Stimulated activated CD4-positive, alpha-beta T cell treated with anti-CD3 and anti-CD28 coated beads, Interleukin-1b, Interleukin-23, amount 100 ng/mL, for 1 hour (primary cell): ENCODE data around the gene GXYLT2.
"Not testable (repeated sequence)": the region's sequence is repeated elsewhere in the genome, so short reads cannot be mapped to it uniquely, and the experiment has no call there.

ENCODE experiments used
- DNase-seq, 2 donors: peaks; one replicate each; pipeline ENCODE4 v3.0.0-alpha.2; 2020; ENCODE audit warnings: low read depth in 2 of 2

GXYLT2 gene

DNA sequence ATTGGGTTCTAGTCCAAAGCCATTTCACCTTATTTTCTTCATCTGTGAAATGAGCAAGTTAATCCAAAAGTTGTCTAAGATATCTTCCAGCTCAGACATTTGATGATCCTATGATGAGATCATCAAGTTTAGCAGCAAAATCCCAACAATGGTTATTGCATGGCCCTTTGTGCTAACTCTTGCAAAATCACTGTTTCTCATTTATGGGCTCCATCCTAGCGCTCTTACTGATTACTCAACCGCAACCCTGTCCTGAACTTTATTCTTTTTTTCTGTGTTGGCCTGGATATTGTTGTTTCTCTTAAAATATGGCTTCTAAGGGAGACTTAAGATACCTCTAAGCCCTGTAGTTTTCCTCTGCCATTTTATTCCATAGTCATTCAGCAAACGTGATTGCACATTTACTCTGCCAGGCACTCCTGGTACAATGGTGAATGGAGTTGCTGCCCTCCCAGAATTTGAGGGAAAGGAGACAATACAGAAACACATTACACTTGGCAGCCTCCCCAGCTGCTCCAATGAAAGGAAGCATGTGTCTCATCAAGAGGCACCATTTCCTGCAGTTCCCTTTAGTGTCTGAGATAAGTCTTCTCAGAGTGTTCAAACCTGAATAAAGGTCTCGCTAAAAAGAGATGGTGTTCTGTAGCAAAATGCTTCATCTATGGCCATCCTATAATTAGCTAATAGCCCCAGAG lies 4.4 kb downstream of the GXYLT2 start:
- no peak for DNase-seq

DNA sequence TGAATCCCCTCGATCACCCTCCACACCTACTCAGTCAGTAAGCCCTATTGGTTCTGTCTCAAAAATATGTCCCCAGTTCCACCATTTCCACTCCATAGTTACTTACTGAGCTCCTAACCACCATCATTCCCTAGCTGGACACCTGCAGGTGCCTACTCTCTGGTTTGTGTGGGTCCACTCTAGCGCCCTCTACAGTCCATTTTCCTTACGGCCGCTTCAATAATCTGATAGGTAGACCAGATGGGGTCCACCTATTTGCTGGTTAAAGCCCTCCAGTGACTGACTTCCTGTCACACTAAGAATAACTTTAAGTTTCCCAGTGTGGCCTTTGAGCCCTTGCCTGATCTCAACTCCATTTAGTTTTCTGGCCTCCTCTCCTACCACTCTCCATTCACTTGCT lies 5.0 kb downstream of the GXYLT2 start:
- DNase-seq = no peak

DNA sequence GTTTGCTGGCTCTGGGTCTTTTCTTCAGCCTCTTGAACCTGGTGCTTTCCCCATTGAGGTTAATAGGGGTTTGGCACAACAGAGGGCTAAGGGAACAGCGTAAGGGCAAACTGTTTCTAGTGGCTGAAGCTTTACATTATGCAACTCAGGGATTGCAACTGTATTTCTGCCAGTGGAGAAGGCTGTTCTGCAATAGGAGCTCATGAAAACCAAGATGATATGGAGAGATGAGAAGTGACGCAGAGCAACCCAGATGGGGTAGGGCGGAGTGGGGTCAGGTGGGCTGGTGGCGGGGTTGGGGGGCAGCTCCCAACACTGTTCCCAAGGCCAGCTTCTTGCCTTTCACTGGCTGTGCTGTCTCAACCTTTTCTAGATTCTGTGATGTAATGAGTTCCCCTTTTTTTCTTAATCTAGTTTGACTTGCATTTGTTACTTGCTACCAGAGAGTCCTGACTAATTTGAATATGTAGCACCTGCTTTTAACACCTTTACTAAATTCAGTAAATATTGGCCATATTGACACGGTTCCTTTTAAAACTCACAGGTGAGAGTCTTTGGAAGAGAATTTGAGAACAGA lies 7.2 kb downstream of the GXYLT2 start:
- no peak for DNase-seq

DNA sequence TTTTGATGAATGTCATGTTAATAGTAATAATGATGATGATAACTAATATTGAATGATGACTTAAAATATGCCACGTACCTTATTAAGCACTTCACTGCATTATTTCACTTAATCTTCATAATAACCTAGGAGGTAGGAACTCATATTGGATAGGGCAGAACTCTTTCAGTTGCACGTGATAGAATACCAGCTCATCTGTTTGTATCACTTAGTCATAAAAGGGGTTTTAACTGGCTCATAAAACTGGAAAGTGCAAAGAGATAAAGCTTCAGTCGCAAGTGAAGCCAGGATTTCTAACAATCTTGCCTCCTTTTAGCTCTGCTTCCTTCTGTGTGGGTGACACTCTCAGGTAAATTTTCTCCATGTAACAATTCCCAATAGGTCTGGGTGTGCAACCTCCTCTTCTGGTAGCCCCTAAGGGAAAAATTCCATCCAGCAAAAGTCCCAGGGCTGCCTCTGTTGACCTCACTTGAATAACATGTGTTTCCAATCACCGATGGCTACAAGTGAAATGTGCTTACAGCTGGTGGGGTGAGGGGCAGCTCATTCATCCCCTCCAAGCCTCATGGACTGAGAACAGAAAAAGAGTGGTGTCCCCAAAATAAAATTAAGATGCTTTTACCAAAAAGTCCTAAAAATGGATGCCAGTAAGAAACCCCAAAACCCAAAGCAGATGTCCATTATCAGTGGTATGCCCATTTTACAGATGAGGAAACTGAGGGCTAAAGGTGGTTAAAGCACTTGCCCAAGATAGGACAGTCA lies 9.3 kb downstream of the GXYLT2 start:
- DNase-seq = no peak

DNA sequence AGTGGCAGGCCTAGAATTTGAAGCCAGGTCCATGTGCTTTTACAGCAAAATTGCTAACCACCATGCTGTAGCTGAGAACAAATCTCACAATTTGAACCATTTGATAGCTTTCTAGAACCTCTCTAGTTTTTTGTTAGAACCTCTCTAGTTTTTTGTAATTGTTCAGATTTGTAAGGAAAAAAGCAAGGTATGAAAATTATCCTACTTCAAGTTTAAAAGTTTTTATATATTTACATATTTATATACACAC lies 9.8 kb downstream of the GXYLT2 start:
- no peak for DNase-seq

DNA sequence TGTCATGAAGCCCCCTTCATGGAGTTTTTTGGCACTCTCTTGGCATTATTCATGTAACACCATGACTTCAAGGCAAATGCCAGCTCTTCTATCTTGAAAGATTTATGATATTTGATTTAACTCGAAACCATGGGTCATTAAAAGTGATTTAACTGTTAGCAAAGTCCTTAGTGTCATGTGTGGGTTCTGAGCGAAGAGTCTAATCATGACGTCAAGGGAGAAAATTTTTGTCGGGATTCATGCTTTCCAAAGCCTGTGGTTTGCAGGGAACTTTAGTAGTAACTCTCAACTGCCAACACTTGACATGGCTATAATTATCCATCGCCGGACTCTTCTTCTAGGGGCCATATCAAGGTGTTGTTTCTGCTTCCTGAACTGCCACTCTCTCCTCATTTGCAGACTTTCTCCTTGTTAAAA lies 11.5 kb downstream of the GXYLT2 start:
- no peak for DNase-seq

DNA sequence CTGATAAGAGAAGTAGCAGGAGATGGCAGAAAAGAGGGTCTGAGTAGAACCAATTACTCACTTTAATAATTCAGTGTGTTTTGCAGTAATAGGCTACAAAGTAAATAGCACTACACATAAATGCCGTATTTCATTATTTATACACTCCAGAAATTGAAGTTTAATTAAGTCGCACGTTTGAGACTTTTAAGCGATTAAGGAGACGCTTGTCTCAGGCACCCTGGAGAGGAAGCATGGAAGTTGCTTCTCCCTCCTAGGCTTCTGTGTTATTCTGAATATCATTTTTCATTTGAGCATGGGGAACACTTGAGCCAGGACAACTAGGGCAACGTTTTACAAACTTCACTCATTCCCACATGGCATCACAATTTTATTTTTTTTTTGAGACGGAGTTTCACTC lies 12.2 kb downstream of the GXYLT2 start:
- DNase-seq = no peak

DNA sequence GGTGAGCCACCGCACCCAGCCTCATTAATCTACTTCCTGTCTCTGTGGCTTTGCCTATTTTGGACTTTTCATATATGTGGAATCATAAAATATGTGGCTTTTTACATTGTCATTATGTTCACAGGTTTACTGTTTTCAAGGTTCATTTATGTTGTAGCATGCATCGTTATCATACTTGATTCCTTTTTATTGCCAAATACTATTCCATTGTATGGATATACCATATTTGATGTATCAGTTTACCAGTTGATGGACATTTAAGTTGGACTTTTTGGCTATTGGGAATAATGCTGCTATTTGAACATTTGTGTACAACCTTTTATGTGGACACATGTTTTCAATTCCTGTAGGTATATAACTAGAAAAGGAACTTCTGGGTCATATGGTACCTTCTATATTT lies 14.0 kb downstream of the GXYLT2 start:
- no peak for DNase-seq

DNA sequence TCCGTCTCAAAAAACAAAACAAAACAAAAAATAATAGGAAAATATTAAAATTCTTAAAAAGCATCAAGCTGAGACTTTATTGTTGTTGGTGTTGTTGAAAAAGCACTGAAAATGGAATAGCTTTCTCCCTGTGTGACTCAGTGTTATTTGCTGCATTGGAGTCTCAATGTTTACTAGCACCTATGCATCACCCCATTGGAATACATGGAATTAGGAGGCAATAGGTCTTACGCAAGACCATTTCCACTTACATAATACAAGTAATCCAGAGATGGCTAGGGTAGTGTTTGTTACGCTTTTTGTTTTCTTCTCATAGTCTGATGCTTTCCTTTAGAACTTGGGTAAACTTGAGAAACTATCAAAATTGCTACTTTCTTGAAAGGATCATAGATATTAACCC lies 15.2 kb downstream of the GXYLT2 start:
- DNase-seq = no peak

DNA sequence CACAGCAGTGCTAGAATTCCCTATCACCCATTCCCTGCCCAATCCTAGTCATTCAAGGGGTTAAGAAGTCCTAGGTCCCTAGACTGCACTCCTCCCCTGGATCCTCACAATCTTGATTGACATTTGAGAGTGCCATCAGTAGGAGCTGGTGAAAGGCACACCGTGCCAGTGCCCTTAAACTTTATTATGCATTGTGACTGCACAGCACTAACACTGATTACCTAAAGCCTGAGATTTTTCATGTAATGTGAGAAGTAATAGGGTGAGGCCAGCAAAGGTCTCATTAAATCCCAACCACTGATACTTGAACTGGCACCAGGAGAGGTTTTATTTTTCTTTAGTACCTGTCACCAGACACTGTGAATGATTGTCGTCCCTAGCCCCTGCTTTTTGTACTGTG lies 16.3 kb downstream of the GXYLT2 start:
- DNase-seq = no peak

DNA sequence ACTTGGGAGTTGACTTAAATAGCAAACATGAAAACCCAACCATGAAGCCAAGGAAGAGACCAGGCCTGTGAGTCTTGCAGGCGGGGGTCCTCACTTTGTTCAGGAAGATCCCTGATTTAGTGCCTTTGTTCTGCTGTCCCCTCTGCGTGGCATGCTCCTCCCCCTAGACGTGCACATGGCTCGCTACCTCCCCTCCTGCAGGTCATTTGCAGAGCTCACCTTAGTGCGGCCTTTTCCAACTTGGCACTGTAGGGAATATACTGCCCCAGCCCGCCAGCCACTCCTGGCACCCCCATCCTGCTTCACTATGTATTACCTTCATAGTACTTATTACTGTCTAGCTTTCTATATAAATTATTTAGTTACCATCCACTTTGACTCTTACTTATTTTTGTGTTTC lies 18.3 kb downstream of the GXYLT2 start:
- DNase-seq = no peak

DNA sequence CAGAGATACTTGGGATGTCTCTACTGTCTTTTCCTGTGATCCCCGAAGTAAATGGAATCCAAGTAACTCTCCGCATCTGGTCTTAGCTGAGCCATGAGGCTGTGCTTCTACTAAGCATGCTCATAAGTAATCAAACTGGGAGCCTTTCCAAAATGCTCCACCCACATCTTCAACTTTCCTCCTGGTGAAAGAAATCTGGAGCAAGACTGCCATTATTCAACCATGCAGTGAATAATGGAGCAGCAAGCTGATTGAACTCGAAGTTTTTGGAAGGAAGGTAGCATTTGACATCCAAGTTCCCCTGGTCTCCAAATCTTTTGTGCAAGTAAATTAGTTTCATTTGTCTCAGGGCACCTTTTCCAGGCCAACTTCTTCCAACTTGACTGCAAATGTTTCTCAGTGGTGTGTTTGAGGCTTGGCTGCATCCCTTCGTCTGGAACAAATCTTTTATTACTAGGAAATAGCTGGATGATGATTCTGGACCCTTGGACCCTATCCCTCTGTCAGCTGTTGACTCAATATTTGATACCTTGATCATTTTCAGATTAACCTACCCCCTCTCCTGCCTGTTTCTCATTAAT lies 19.4 kb downstream of the GXYLT2 start:
- no peak for DNase-seq

DNA sequence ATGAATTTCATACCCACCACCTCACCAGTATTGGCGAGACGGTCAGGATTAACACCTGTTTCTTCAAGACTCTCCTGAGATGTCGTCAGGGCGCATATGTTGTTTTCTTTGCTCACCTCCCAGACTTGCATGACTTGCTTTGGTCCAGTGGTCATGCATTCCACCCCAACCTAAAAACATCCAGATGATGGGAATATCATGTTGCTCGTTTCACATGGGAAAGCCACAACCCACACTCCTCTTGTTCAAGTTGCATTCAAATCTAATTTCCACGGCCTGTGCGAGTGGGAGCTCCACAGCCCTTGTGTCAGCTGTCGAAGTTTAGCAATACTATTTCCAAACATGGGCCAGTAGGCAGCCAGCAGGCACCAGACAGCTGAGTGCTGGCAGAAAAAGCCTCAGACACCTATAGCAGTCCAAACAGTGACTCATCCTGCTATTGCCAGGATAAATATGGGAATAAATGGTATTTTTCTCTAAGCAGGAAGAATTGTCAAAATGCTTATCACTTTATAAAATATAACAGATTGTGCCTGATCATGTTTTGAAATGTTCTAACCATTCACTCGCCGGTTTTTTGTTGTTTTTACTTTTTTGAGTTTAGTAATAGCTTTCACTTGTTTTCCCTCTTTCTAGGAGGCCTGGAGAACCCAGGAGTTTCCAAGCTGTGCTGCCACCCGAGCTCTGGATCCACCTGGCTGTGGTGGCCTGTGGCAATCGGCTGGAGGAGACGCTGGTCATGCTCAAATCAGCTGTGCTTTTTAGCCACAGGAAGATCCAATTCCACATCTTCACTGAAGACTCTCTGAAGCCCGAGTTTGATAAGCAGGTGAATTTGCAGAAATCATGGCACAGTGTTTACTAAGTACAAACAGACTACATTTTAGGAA lies 20.1 kb downstream of the GXYLT2 start:
- no peak for DNase-seq

DNA sequence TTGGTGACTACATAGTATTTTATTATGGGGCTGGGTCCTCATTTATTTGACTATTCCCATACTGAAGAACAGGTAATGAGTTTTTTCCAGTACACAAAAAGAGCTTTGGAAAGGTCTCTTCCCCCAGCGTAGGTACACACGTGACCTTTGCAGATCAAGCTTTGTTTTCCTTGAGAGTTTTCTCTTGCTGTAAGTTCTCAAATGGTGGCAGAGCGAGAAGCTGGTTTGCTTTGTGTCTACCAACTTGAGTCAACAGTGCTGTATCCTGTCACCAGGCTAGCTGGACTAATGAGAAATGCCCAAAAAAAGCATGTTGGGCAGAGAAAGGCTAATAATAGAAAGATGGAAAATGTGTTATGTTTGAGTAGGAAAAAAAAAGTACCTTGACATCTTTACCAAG lies 21.7 kb downstream of the GXYLT2 start:
- DNase-seq = no peak

DNA sequence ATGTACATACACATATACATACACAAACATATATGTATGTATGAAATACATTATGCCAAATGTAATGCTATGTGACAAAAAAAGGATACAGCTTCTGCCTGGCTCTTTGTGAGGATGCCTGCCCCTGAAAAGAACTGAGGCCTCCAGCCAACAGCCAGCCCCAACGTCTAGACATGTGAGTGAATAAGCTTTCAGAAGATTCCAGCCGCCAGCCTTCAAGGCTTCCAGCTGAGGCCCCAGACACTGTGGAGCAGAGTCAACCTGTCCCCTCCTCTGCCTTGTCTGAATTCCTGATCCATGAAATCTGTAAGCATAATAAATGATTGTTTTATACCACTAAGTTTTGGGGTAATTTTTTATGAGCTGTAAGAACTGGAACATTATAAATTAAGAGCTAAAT lies 24.7 kb downstream of the GXYLT2 start:
- DNase-seq = no peak

DNA sequence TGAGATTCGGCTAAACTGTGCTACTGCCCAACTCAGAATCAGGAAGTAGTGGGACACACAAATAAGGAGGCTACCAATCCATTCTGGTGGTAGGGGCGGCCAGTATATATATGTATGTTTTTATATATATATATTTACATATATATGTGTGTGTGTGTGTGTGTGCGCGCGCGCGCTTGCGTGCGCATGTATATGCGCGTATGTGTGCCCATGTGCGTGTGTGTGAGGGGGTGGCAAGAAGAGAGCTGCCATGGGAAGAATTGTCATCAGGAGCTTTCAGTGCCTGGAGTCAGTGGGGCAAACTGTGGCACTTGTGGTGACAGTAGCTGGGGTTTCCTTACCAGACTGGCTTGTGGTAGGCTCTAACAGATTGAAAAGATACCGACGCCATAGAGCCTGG lies 26.5 kb downstream of the GXYLT2 start:
- no peak for DNase-seq

DNA sequence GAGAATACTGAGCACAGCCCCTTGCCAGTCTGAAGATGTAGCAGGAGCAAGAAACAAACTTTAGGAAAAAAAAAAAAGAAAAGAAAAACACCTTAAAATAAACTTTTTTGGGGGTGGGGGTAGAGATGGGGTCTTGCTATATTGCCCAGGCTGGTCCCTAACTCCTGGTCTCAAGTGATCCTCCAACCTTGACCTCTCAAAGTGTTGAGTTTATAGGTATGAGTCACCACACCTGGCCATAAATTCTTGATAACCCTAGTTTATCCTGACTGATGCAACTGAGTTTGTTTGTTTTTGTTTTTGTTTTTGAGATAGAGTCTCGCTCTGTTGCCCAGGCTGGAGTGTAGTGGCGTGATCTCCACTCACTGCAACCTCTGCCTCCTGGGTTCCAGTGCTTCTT lies 28.4 kb downstream of the GXYLT2 start:
- no peak for DNase-seq

DNA sequence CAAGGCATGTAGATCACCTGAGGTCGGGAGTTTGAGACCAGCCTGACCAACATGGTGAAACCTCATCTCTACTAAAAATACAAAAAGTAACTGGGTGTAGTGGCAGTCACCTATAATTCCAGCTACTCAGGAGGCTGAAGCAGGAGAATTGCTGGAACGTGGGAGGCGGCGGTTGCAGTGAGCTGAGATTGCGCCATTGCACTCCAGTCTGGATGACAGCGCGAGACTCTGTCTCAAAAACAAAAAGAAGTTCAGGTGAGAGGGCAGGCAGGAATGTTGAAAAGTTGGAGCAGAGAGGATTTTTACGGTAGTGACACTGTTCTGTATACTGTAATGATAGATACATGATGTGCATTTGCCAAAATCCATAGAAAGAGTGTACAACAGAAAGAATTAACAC lies 31.7 kb downstream of the GXYLT2 start:
- DNase-seq = no peak

DNA sequence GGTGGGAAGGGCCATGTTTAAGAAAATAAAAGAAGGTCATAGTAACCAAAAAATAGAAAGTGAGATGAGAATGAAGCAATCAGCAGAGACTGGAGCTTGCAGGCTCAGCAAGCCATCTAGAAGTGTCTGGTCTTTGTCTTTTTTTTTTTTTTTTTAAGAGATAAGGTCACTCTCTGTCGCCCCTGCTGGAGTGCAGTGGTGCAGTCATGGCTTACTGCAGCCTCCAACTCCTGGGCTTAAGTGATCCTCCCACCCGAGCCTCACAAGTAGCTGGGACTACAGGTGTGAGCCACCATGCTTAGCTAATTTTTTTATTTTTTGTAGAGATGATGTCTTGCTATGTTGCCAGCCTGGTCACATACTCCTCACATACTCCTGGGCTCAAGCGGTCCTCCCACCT lies 36.2 kb downstream of the GXYLT2 start:
- no peak for DNase-seq

DNA sequence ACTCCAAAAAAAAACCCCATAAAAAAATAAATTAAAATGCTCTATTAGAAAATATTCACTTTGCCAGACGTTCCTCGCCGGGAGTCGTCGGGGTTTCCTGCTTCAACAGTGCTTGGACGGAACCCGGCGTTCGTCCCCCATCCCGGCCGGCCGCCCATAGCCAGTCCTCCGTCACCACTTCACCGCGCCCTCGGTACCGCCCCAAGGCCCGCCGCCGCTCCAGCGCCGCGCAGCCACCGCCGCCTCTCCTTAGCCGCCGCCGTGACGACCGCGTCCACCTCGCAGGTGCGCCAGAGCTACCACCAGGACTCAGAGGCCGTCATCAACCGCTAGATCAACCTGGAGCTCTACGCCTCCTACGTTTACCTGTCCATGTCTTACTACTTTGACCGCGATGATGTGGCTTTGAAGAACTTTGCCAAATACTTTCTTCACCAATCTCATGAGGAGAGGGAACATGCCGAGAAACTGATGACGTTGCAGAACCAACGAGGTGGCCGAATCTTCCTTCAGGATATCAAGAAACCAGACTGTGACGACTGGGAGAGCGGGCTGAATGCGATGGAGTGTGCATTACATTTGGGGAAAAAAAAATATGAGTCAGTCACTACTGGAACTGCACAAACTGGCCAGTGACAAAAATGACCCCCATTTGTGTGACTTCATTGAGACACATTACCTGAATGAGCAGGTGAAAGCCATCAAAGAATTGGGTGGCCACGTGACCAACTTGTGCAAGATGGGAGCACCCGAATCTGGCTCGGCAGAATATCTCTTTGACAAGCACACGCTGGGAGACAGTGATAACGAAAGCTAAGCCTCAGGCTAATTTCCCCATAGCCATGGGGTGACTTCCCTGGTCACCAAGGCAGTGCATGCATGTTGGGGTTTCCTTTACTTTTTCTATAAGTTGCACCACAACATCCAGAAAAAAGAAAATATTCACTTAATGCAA lies 41.2 kb downstream of the GXYLT2 start:
- not testable (repeated sequence) for DNase-seq

DNA sequence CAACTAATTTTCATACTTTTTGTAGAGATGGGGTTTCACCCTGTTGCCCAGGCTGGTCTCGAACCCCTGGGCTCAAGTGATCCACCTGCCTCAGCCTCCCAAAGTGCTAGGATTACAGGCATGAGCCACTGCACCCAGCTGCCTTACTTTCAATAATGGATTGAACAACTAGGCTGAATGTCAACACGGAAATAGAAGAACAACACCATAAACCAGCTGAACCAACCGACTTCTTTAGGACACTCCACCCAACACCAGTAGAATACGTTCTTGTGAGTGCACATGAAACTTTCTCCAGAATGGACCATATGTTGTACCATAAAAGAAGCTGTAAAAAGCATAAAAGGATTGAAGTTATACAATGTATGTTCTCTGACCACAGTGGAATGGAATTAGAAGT lies 42.9 kb downstream of the GXYLT2 start:
- DNase-seq = no peak
